Neural crest cell (in vitro differentiated cells): ENCODE measurements around the gene NKPD1. TPM values are rescaled to one million over a fixed set of nuclear protein-coding genes. Genes with fewer than 3 reads are reported as not detected.

Experiments
- DNase-seq: peaks from one replicate; pipeline ENCODE4 v3.0.0; 2021; ENCODE audit warnings: low read depth, mixed read lengths, low spot score
- H3K27ac Mint-ChIP-seq: one replicate; pipeline ENCODE4 v1.8.0; 2021; ENCODE audit warnings: mild to moderate bottlenecking, mixed read lengths; ENCODE audit not compliant: unreplicated experiment
- H3K27me3 Mint-ChIP-seq: 2 replicates; pipeline ENCODE4 v1.8.0; 2021; ENCODE audit warnings: low read depth, mild to moderate bottlenecking, mixed read lengths
- H3K36me3 Mint-ChIP-seq: 2 replicates; pipeline ENCODE4 v1.8.0; 2021; ENCODE audit warnings: low read depth, mild to moderate bottlenecking, mixed read lengths
- H3K4me1 Mint-ChIP-seq: 2 replicates; pipeline ENCODE4 v1.8.0; 2021; ENCODE audit warnings: mixed read lengths
- H3K4me3 Mint-ChIP-seq: one replicate; pipeline ENCODE4 v1.8.0; 2021; ENCODE audit warnings: mild to moderate bottlenecking, mixed read lengths
- H3K9me3 Mint-ChIP-seq: 2 replicates; pipeline ENCODE4 v1.8.0; 2021; ENCODE audit warnings: mixed read lengths
- CTCF ChIP-seq: fragments of 200-600 bp; sonication (generic); conservative IDR thresholded peaks from 2 replicates; pipeline ENCODE4 v1.5.0; 2021; ENCODE audit warnings: antibody characterized with exemption, mild to moderate bottlenecking
- long read RNA-seq: library from polyadenylated mRNA; unstranded; transcript quantifications from one replicate; pipeline ENCODE4 v2.0.0, GENCODE V29; 2020
- total RNA-seq: library from RNA; stranded (reverse); gene quantifications from 2 replicates; pipeline ENCODE4 v1.2.1, GENCODE V29; 2021

NKPD1 gene
- 0.16 and 0.39 TPM in 2 replicates for total RNA-seq
- long read RNA-seq, result 0 reads

DNA sequence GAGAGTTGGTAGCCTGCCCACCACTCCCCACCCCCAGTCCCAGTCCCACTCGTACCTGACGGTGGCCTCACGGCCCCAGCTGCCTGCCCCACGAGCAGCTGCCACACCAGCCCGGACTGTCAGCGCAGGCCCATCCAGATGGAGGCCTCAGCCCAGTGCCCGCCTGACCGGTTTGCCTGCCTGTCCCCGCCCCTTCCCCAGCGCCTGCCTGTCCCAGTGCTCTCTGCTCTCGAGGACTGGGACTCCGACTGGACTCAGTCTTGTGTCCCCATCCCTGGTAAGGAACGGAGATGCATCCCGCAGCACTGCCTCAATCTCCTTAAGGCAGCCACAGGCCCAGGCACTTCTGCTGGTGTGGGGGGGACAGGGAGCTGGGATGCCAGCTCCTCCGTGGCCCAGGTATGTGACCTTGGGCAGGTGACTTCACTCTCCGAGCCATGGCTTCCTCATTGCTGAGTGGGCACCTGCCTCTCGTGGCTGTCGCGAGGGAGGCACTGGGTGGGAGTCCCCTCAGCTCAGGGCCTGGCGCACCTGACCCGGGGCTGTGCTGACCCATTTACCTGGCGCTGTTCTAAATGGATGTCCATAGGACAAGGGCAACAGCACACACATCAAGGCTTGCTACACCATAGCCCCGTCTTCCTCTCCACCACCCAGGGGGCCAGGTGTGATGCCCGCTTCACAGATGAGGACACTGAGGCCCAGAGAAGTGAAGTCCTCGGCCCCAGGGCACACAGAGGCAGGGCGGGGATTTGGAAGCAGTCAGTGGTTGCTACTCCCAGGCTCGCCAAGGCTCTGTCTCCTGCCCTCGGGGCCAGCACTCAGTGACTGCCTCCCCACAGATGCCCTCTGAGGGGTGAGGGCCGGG, at the start of gene NKPD1:
Gene NKPD1, minus strand, starts transcription at position 113 of the 868 bp plus-strand sequence. CDS start 832 bp downstream, outside the sequence.
- no peak for TF ChIP-seq CTCF
- Mint-ChIP-seq H3K4me3 (peak within 1 kb of the TSS; percentile 31), H3K9me3 (no peaks in the 10 kb centered on the region), H3K36me3 (no peaks in the 10 kb centered on the region), H3K27ac (no peak within 1 kb of the TSS), H3K4me1 (peaks cover 5% of the 10 kb centered on the region), H3K27me3 (peaks cover 15% of the 10 kb centered on the region)
- DNase-seq, result no peak

GRCh38 chr19:45206328-45206727, 45.5 kb upstream of the NKPD1 start:
- peaks cover 7% of the 10 kb centered on the region for H3K27me3 Mint-ChIP-seq
- H3K27ac Mint-ChIP-seq, result no peak overlapping the region
- no peak overlapping the region for H3K4me3 Mint-ChIP-seq
- H3K36me3 Mint-ChIP-seq, result no peaks in the 10 kb centered on the region
- DNase-seq, result no peak
- no peaks in the 10 kb centered on the region for H3K9me3 Mint-ChIP-seq
- TF ChIP-seq CTCF, result no peak
- peaks cover under 1% of the 10 kb centered on the region for H3K4me1 Mint-ChIP-seq

DNA sequence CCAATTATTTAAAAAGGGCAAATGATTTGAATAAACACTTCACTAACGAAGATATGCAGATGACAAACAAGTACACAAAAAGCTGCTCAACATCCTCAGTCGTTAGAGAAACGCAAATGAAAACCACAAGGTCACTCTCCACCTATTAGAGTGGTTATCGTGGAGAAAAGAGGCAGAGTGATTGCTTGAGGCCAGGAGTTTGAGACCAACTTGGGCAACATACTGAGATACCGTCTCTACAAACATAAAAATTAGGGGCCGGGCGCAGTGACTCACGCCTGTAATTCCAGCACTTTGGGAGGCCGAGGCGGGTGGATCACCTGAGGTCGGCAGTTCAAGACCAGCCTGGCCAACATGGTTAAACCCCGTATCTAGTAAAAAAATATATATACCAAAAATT, 45.0 kb upstream of the NKPD1 start:
- Mint-ChIP-seq H3K4me1 (no peaks in the 10 kb centered on the region), H3K36me3 (no peaks in the 10 kb centered on the region), H3K27ac (no peak overlapping the region), H3K9me3 (no peaks in the 10 kb centered on the region), H3K27me3 (peaks cover 6% of the 10 kb centered on the region), H3K4me3 (no peak overlapping the region)
- no peak for DNase-seq
- TF ChIP-seq CTCF, result no peak

GRCh38 chr19:45202637-45203036, 41.9 kb upstream of the NKPD1 start:
- H3K4me1 Mint-ChIP-seq, result peaks cover 6% of the 10 kb centered on the region

GRCh38 chr19:45200568-45200967, 39.8 kb upstream of the NKPD1 start:
- H3K27ac Mint-ChIP-seq, result no peak overlapping the region
- H3K9me3 Mint-ChIP-seq, result no peaks in the 10 kb centered on the region
- peak; percentile 43 for DNase-seq
- no peaks in the 10 kb centered on the region for H3K36me3 Mint-ChIP-seq
- TF ChIP-seq CTCF, result peak; percentile 56
- peaks cover 35% of the 10 kb centered on the region for H3K27me3 Mint-ChIP-seq
- H3K4me3 Mint-ChIP-seq, result no peak overlapping the region
- peaks cover 6% of the 10 kb centered on the region for H3K4me1 Mint-ChIP-seq

More at GRCh38 chr19:45202637-45203036, 41.9 kb upstream of the NKPD1 start:
- no peak for DNase-seq
- no peaks in the 10 kb centered on the region for H3K9me3 Mint-ChIP-seq
- no peak overlapping the region for H3K4me3 Mint-ChIP-seq
- no peaks in the 10 kb centered on the region for H3K36me3 Mint-ChIP-seq
- H3K27ac Mint-ChIP-seq, result no peak overlapping the region
- peaks cover 28% of the 10 kb centered on the region for H3K27me3 Mint-ChIP-seq
- TF ChIP-seq CTCF, result no peak
